Gastroesophageal sphincter (tissue), 3 donors: ENCODE results near the gene CARD11.

Experiments
- CTCF ChIP-seq, 4 experiments: fragments of 200-600 bp in 2 of 4; fragments of 450-650 bp in 2 of 4; sonication (generic) in 1 of 4; IDR thresholded peaks; one replicate each; pipeline ENCODE4 v1.5.1; 2017 to 2019; ENCODE audit warnings: antibody characterized with exemption in 4 of 4, mild to moderate bottlenecking in 2 of 4, moderate library complexity in 2 of 4
- EP300 ChIP-seq: sonication (generic); formaldehyde crosslinking; IDR thresholded peaks from one replicate; pipeline ENCODE4 v1.6.1; 2017; ENCODE audit warnings: antibody characterized with exemption, mild to moderate bottlenecking
- POLR2A ChIP-seq, 2 donors: fragments of 450-650 bp; IDR thresholded peaks; one replicate each; pipeline ENCODE4 v1.6.1; 2017; ENCODE audit warnings: antibody characterized with exemption in 2 of 2, mild to moderate bottlenecking in 2 of 2, moderate library complexity in 1 of 2
- POLR2AphosphoS5 ChIP-seq: sonication (generic); formaldehyde crosslinking; IDR thresholded peaks from one replicate; pipeline ENCODE4 v1.6.1; 2017; ENCODE audit warnings: antibody characterized with exemption

GRCh38 chr7:2967705-2968104, 76.0 kb downstream of the CARD11 start:
- no peak for TF ChIP-seq CTCF (IDR thresholded peaks at IDR 0.05)
- no peak for TF ChIP-seq POLR2AphosphoS5
- no peak for TF ChIP-seq EP300
- TF ChIP-seq POLR2A (IDR thresholded peaks at IDR 0.05): no peak
